ENCODE results near the gene PNCK. TPM values are rescaled to one million over a fixed set of nuclear protein-coding genes. Genes with fewer than 3 reads are reported as not detected.
A peak's percentile ranks its signal among the peaks of the same experiment; 100 is the strongest.

Gene PNCK
- total and polyA plus RNA-seq, 2 of the 13 experiments (the other 11 are each of a cell fraction or from before 2014, with no cell fraction given) = 33.1 TPM; not detected in 1

- peak; percentile 95 for FAIRE-seq
- no peak overlapping the region for H3K4me2 ChIP-seq (ENCODE audit: low read depth, low read length)
- peaks cover 0 to 3% of the 10 kb centered on the region in 2 experiments; a peak in 1 of 5 replicates for H3K36me3 ChIP-seq (replicated peaks in 1 of 2; ENCODE audit: control insufficient read depth in 1 of 2, insufficient read depth in 2 of 2, low read length in 2 of 2)
- CTCF ChIA-PET (ENCODE audit: low intra/inter-chr PET ratio, low total read pairs) = interaction anchor here (0.7 to 1.2 kb wide), 2 partner anchors 41 to 97 kb away, joined by 3 read pairs; no protein-coding TSS in a partner anchor
- no peak overlapping the region for H3K4me3 ChIP-seq (replicated peaks in 1 of 3; ENCODE audit: insufficient read depth in 1 of 3, low read depth in 2 of 3, low read length in 3 of 3)
- H4K20me1 ChIP-seq (ENCODE audit: insufficient read depth, low read length) = peaks cover 14% of the 10 kb centered on the region; the same call in 1 of the 2 replicates
- in situ Hi-C loops (cut with HindIII; ENCODE audit: extremely low pct_ligation_motif_present, low pct_unique_long_range_greater_than_20kb) = loop anchor here (25.0 kb wide), 1 partner anchor 689 kb away; no protein-coding TSS in a partner anchor
- no peak overlapping the region for H3K9ac ChIP-seq (ENCODE audit: insufficient read depth, low read depth, low read length)
- H3K27me3 ChIP-seq (ENCODE audit: control insufficient read depth in 1 of 2, insufficient read depth in 2 of 2, low read length in 2 of 2) = no peaks in the 10 kb centered on the region; a peak in 1 of 5 replicates
- no TSS peak for BruUV-seq (replicated peaks)
- H2AFZ ChIP-seq (ENCODE audit: low read length) = no peak overlapping the region
- WGBS (ENCODE audit: low lambda C conversion rate) = no CpG with 5 or more reads among the region's 9 CpGs
- H3K79me2 ChIP-seq (ENCODE audit: insufficient read depth, low read length) = peaks cover 16% of the 10 kb centered on the region
- peak; percentile 65 for DNase-seq (ENCODE audit: low spot score)
- H3K27ac ChIP-seq (ENCODE audit: extremely low read length, insufficient read depth, low read length) = no peak overlapping the region
- POLR2A ChIA-PET = interaction anchor here (3.3 to 15.1 kb wide), 3 partner anchors 10 to 40 kb away, joined by 10 to 596 read pairs (median 96); no protein-coding TSS in a partner anchor
- peak; percentile 74 for ATAC-seq
- intact Hi-C loops (cut with micrococcal nuclease; ENCODE audit: unreplicated experiment) = no loop called here
- no peaks in the 10 kb centered on the region for H3K9me3 ChIP-seq (ENCODE audit: low read length)
- peaks cover 31% of the 10 kb centered on the region for H3K4me1 ChIP-seq (ENCODE audit: insufficient read depth, low read length)
- TF ChIP-seq ZNF639 (CRISPR knock-in tag; conservative IDR thresholded peaks at IDR 0.05) (0 out of 2 replicates have a peak, but pooled peaks have one; percentile 23), SSRP1 (CRISPR knock-in tag; IDR thresholded peaks at IDR 0.05) (peak; percentile 78; the same call in 1 of the 2 replicates), NR2F1 (CRISPR knock-in tag; IDR thresholded peaks at IDR 0.05) (no peak), MYPOP (CRISPR knock-in tag; IDR thresholded peaks at IDR 0.05) (0 out of 2 replicates have a peak, but pooled peaks have one; percentile 39), BCL6 (CRISPR knock-in tag; IDR thresholded peaks at IDR 0.05) (peak; percentile 7; the same call in 1 of the 2 replicates), AGO1 (IDR thresholded peaks at IDR 0.05; ENCODE audit: low read depth, low read length, poor library complexity, severe bottlenecking) (peak; percentile 84), UBTF (CRISPR knock-in tag; IDR thresholded peaks at IDR 0.05) (peak; percentile 31), HOXA3 (CRISPR knock-in tag; IDR thresholded peaks at IDR 0.05) (0 out of 2 replicates have a peak, but pooled peaks have one; percentile 16), BORCS8-MEF2B (CRISPR knock-in tag; IDR thresholded peaks at IDR 0.05) (peak; percentile 45; the same call in 1 of the 2 replicates), IRF2 (CRISPR knock-in tag; IDR thresholded peaks at IDR 0.05) (peak; percentile 20; the same call in 1 of the 2 replicates), POLR2A (IDR thresholded peaks at IDR 0.05; ENCODE audit: insufficient read depth in 1 of 2, low read depth in 2 of 2, low read length in 2 of 2) (peak in 1 of 2 experiments; percentile 17; a peak in 2 of 4 replicates), ZNF350 (CRISPR knock-in tag; IDR thresholded peaks at IDR 0.05; ENCODE audit: borderline replicate concordance, low read depth) (peak; percentile 72; the same call in 1 of the 2 replicates), NONO (IDR thresholded peaks at IDR 0.05) (no peak), NONO (CRISPR knock-in tag; conservative IDR thresholded peaks at IDR 0.05) (peak; percentile 59; the same call in 1 of the 2 replicates), ZNF687 (CRISPR knock-in tag; IDR thresholded peaks at IDR 0.05) (peak; percentile 66)
These were observed 22.0 kb downstream of the PNCK start for GRCh38 chrX:153651540-153652079.

All from HepG2 (cell line).